GM12874 (cell line): ENCODE measurements around the gene ACER2.

Source experiments
- CTCF ChIP-seq: IDR thresholded peaks from 2 replicates; pipeline ENCODE4 v1.5.1; 2011; ENCODE audit warnings: low read depth, mild to moderate bottlenecking, control low read depth, low read length, moderate library complexity; ENCODE audit not compliant: insufficient read depth

The ACER2 gene

GRCh38 chr9:19493174-19493811 is 84.5 kb downstream of the ACER2 start:
- peak; percentile 78 for TF ChIP-seq CTCF

- no peak for TF ChIP-seq CTCF
These were observed 85.1 kb downstream of the ACER2 start for GRCh38 chr9:19493876-19494275.

GRCh38 chr9:19495186-19496028 is 86.6 kb downstream of the ACER2 start:
- no peak for TF ChIP-seq CTCF

- no peak for TF ChIP-seq CTCF
These were observed 87.7 kb downstream of the ACER2 start for GRCh38 chr9:19496321-19497050.

GRCh38 chr9:19497276-19497675 is 88.5 kb downstream of the ACER2 start:
- TF ChIP-seq CTCF = no peak

- no peak for TF ChIP-seq CTCF
These were observed 89.2 kb downstream of the ACER2 start for GRCh38 chr9:19498015-19498414.
